Liver (tissue), 9 donors: ENCODE results near the gene DIP2A. TPM values are rescaled to one million over a fixed set of nuclear protein-coding genes. Genes with fewer than 3 reads are reported as not detected.

Experiments
- DNase-seq: peaks from one replicate; pipeline ENCODE4 v3.0.0-alpha.2; 2017; ENCODE audit warnings: low spot score
- H3K27ac ChIP-seq, 2 donors: one replicate each; pipeline ENCODE4 v1.7.0; 2013; ENCODE audit warnings: inconsistent platforms in 2 of 2, low read length in 2 of 2, control low read depth in 1 of 2, low read depth in 1 of 2, mild to moderate bottlenecking in 1 of 2
- H3K27me3 ChIP-seq, 4 donors: one replicate each; pipeline versions ENCODE4 v1.6.1 to v1.7.0; 2013; ENCODE audit warnings: low read length in 3 of 4, inconsistent platforms in 1 of 4, mild to moderate bottlenecking in 1 of 4, moderate library complexity in 1 of 4; ENCODE audit not compliant: control insufficient read depth in 4 of 4, insufficient read depth in 4 of 4
- H3K36me3 ChIP-seq, 4 donors: one replicate each; pipeline versions ENCODE4 v1.6.1 to v1.7.0; 2013; ENCODE audit warnings: low read length in 3 of 4, mild to moderate bottlenecking in 3 of 4, low read depth in 1 of 4, moderate library complexity in 1 of 4; ENCODE audit not compliant: control insufficient read depth in 4 of 4, insufficient read depth in 3 of 4
- H3K4me1 ChIP-seq, 4 donors: one replicate each; pipeline versions ENCODE4 v1.6.1 to v1.7.0; 2013; ENCODE audit warnings: low read length in 3 of 4, mild to moderate bottlenecking in 3 of 4, moderate library complexity in 1 of 4; ENCODE audit not compliant: control insufficient read depth in 4 of 4, insufficient read depth in 4 of 4
- H3K4me3 ChIP-seq, 3 donors: one replicate each; pipeline versions ENCODE4 v1.6.1 to v1.7.0; 2013; ENCODE audit warnings: low read length in 3 of 3, control low read depth in 1 of 3, low read depth in 1 of 3, mild to moderate bottlenecking in 1 of 3
- H3K9ac ChIP-seq, 2 donors: one replicate each; pipeline ENCODE4 v1.7.0; 2013; ENCODE audit warnings: low read length in 2 of 2, mild to moderate bottlenecking in 2 of 2, moderate library complexity in 2 of 2, control low read depth in 1 of 2, low read depth in 1 of 2
- H3K9me3 ChIP-seq, 4 donors: one replicate each; pipeline versions ENCODE4 v1.6.1 to v1.7.0; 2013; ENCODE audit warnings: low read length in 3 of 4; ENCODE audit not compliant: control insufficient read depth in 4 of 4
- EGR1 ChIP-seq, 2 donors: IDR thresholded peaks; 2 replicates each; pipeline ENCODE4 v1.6.1; 2016 to 2018; ENCODE audit warnings: antibody characterized with exemption in 2 of 2, low read depth in 2 of 2
- FOXA1 ChIP-seq: IDR thresholded peaks from 2 replicates; pipeline ENCODE4 v1.6.1; 2016; ENCODE audit warnings: antibody characterized with exemption
- FOXA2 ChIP-seq: IDR thresholded peaks from 2 replicates; pipeline ENCODE4 v1.6.1; 2016; ENCODE audit warnings: antibody characterized with exemption
- HNF4A ChIP-seq, 2 donors: conservative IDR thresholded peaks; 2 replicates each; pipeline ENCODE4 v1.6.1; 2016; ENCODE audit warnings: antibody characterized with exemption in 2 of 2, mild to moderate bottlenecking in 2 of 2
- HNF4G ChIP-seq: IDR thresholded peaks from 2 replicates; pipeline ENCODE4 v1.6.1; 2016; ENCODE audit warnings: antibody characterized with exemption
- JUND ChIP-seq, 2 donors: IDR thresholded peaks; 2 replicates each; pipeline ENCODE4 v1.6.1; 2016; ENCODE audit warnings: antibody characterized with exemption in 2 of 2
- RAD21 ChIP-seq, 2 donors: IDR thresholded peaks; 2 replicates each; pipeline ENCODE4 v1.6.1; 2016; ENCODE audit warnings: antibody characterized with exemption in 2 of 2, mild to moderate bottlenecking in 2 of 2
- SP1 ChIP-seq: IDR thresholded peaks from 2 replicates; pipeline ENCODE4 v1.6.1; 2018; ENCODE audit warnings: antibody characterized with exemption, mild to moderate bottlenecking
- TAF1 ChIP-seq: conservative IDR thresholded peaks from 2 replicates; pipeline ENCODE4 v1.6.1; 2016; ENCODE audit warnings: antibody characterized with exemption, mild to moderate bottlenecking
- YY1 ChIP-seq: IDR thresholded peaks from 2 replicates; pipeline ENCODE4 v1.6.1; 2016; ENCODE audit warnings: antibody characterized with exemption, mild to moderate bottlenecking
- WGBS: extraction: QIAGEN DNeasy Blood & Tissue Kit; methylation state at CpG from one replicate; pipeline ENCODE4 v1.1.7; 2013; 5-methylcytosine and 5-hydroxymethylcytosine counted together
- polyA plus RNA-seq, 2 donors: library from polyadenylated mRNA; stranded (reverse) in 1 of 2; unstranded in 1 of 2; fragments of 200-250 nt in 1 of 2; fragments of >200 nt in 1 of 2; fragmentation: Nextera tagmentation in 1 of 2; extraction: Ambion mirVana in 1 of 2; gene quantifications; one replicate each; pipeline versions ENCODE4 v1.2.1 to v1.2.3, GENCODE V29; 2013 to 2015
- total RNA-seq, 2 donors: library from RNA; depleted of rRNA; stranded (reverse); fragments of >200 nt; gene quantifications; one replicate each; pipeline ENCODE4 v1.2.3, GENCODE V29; 2014
- TF ChIP-seq, protein P1 (sequence below): IDR thresholded peaks from 2 replicates; pipeline ENCODE4 v1.6.1; 2016; ENCODE audit warnings: antibody characterized with exemption, mild to moderate bottlenecking
- TF ChIP-seq, protein P2 (sequence below): IDR thresholded peaks from 2 replicates; pipeline ENCODE4 v1.6.1; 2016; ENCODE audit warnings: antibody characterized with exemption
- TF ChIP-seq, protein P3 (sequence below): IDR thresholded peaks from 2 replicates; pipeline ENCODE4 v1.6.1; 2016; ENCODE audit warnings: antibody characterized with exemption
- TF ChIP-seq, protein P4 (sequence below): fragments of 150-350 bp; IDR thresholded peaks from 2 replicates; pipeline ENCODE4 v1.5.1; 2017; ENCODE audit warnings: improper control_type of control experiment, low read depth, low read length; ENCODE audit not compliant: missing input control
- donor health status: healthy.
- donor health status: healthy.
- donor health status: healthy.
- donor health status: healthy.
- donor health status: healthy.

The DIP2A gene
- total and polyA plus RNA-seq, 4 donors: 3.8 to 21.7 (median 7.5) TPM

DNA sequence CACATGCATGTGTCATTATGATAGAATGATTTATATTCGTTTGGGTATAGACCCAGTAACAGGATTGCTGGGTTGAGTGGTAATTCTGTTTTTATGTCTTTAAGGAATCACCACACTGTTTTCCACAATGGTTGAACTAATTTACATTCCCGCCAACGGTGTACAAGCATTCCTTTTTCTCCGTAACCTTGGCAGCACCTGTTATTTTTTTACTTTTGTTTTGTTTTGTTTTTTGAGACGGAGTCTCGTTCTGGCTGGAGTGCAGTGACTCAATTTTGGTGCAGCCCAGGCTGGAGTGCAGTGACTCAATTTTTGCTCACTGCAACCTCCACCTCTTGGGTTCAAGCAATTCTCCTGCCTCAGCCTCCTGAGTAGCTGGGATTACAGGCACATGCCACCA, 154.7 kb downstream of the DIP2A start:
- DNase-seq: no peak
- 90% methylated on average over 6 of the region's 6 CpGs for WGBS
- no peak overlapping the region for H3K9ac ChIP-seq

DNA sequence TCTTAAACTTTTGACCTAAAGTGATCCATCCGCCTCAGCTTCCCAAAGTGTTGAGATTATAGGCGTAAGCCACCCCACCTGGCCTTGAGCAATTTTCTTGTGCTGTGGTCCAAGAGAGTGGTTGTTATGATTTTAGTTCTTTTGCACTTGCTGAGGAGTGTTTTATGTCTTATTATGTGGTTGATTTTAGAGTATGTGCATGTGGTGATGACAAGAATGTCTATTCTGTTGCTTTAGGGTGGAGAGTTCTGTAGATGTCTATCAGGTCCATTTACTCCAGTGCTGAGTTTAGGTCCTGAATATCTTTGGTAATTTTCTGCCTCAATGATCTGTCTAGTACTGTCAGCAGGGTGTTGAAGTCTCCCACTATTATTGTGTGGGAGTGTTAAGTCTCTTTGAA, 157.4 kb downstream of the DIP2A start:
- peaks cover 0 to 3% (median 0%) of the 10 kb centered on the region in 4 donors for H3K27me3 ChIP-seq
- H3K9ac ChIP-seq: no peak overlapping the region
- no peaks in the 10 kb centered on the region for H3K4me1 ChIP-seq
- WGBS: 91% methylated on average over 2 of the region's 2 CpGs
- no peak overlapping the region for H3K27ac ChIP-seq
- H3K9me3 ChIP-seq: no peaks in the 10 kb centered on the region
- no peak overlapping the region for H3K4me3 ChIP-seq
- no peaks in the 10 kb centered on the region for H3K36me3 ChIP-seq
- TF ChIP-seq RAD21 (IDR thresholded peaks at IDR 0.05) (no peak), YY1 (no peak), HNF4A (conservative IDR thresholded peaks at IDR 0.05) (no peak), HNF4G (no peak), SP1 (no peak), EGR1 (IDR thresholded peaks at IDR 0.05; ENCODE audit: low read depth in 2 of 2) (no peak)
- TF ChIP-seq, protein P1, sequence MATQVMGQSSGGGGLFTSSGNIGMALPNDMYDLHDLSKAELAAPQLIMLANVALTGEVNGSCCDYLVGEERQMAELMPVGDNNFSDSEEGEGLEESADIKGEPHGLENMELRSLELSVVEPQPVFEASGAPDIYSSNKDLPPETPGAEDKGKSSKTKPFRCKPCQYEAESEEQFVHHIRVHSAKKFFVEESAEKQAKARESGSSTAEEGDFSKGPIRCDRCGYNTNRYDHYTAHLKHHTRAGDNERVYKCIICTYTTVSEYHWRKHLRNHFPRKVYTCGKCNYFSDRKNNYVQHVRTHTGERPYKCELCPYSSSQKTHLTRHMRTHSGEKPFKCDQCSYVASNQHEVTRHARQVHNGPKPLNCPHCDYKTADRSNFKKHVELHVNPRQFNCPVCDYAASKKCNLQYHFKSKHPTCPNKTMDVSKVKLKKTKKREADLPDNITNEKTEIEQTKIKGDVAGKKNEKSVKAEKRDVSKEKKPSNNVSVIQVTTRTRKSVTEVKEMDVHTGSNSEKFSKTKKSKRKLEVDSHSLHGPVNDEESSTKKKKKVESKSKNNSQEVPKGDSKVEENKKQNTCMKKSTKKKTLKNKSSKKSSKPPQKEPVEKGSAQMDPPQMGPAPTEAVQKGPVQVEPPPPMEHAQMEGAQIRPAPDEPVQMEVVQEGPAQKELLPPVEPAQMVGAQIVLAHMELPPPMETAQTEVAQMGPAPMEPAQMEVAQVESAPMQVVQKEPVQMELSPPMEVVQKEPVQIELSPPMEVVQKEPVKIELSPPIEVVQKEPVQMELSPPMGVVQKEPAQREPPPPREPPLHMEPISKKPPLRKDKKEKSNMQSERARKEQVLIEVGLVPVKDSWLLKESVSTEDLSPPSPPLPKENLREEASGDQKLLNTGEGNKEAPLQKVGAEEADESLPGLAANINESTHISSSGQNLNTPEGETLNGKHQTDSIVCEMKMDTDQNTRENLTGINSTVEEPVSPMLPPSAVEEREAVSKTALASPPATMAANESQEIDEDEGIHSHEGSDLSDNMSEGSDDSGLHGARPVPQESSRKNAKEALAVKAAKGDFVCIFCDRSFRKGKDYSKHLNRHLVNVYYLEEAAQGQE: no peak
- TF ChIP-seq, protein P2, sequence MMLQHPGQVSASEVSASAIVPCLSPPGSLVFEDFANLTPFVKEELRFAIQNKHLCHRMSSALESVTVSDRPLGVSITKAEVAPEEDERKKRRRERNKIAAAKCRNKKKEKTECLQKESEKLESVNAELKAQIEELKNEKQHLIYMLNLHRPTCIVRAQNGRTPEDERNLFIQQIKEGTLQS: no peak
- TF ChIP-seq, protein P3, sequence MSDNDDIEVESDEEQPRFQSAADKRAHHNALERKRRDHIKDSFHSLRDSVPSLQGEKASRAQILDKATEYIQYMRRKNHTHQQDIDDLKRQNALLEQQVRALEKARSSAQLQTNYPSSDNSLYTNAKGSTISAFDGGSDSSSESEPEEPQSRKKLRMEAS: no peak
- TF ChIP-seq, protein P4, sequence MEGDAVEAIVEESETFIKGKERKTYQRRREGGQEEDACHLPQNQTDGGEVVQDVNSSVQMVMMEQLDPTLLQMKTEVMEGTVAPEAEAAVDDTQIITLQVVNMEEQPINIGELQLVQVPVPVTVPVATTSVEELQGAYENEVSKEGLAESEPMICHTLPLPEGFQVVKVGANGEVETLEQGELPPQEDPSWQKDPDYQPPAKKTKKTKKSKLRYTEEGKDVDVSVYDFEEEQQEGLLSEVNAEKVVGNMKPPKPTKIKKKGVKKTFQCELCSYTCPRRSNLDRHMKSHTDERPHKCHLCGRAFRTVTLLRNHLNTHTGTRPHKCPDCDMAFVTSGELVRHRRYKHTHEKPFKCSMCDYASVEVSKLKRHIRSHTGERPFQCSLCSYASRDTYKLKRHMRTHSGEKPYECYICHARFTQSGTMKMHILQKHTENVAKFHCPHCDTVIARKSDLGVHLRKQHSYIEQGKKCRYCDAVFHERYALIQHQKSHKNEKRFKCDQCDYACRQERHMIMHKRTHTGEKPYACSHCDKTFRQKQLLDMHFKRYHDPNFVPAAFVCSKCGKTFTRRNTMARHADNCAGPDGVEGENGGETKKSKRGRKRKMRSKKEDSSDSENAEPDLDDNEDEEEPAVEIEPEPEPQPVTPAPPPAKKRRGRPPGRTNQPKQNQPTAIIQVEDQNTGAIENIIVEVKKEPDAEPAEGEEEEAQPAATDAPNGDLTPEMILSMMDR: no peak
- DNase-seq: no peak

More for the DNA sequence above, 154.7 kb downstream of the DIP2A start:
- no peaks in the 10 kb centered on the region for H3K36me3 ChIP-seq
- H3K27me3 ChIP-seq: no peaks in the 10 kb centered on the region
- H3K4me3 ChIP-seq: no peak overlapping the region
- H3K27ac ChIP-seq: no peak overlapping the region
- H3K4me1 ChIP-seq: no peaks in the 10 kb centered on the region
- peaks cover 0 to 7% (median 5%) of the 10 kb centered on the region in 4 donors for H3K9me3 ChIP-seq
- TF ChIP-seq, protein P3: no peak
- TF ChIP-seq RAD21 (IDR thresholded peaks at IDR 0.05) (no peak), HNF4A (conservative IDR thresholded peaks at IDR 0.05) (no peak), TAF1 (no peak), FOXA2 (no peak), HNF4G (no peak), JUND (IDR thresholded peaks at IDR 0.05) (no peak), FOXA1 (no peak)
- TF ChIP-seq, protein P4: no peak
- TF ChIP-seq, protein P2: no peak
